ENCODE results near the gene PPP3CA.

PPP3CA gene

DNA sequence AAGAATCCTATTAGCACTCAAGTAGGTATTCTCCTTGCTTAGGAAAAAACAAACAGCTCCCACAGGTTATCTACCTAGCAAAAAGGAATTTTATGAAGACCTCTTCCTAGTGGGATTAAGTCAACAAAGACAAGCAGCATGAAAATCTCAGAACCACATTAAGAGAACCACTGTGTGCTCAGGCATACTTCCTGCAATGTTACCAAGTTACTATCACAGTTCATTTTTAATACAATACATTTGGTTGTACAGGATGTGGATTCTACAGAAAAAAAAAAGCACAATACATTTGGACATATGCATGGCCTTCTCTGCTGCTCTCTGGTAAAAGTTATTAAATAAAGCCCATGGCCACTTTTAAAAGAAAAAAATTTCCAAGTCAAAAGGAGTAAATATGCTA is 193.7 kb downstream of the PPP3CA start:
- no peaks in the 10 kb centered on the region for H3K9me3 ChIP-seq (ENCODE audit: control insufficient read depth, insufficient read depth, low read length)
- no peak for DNase-seq (ENCODE audit: low read depth, low spot score)
- H3K4me1 ChIP-seq (ENCODE audit: control insufficient read depth, insufficient read depth, low read length), result peaks cover 2% of the 10 kb centered on the region; the same call in 1 of the 2 replicates
- H3K27me3 ChIP-seq (ENCODE audit: control insufficient read depth, insufficient read depth, low read length), result no peaks in the 10 kb centered on the region
- H3K36me3 ChIP-seq (ENCODE audit: control insufficient read depth, insufficient read depth, low read length), result no peaks in the 10 kb centered on the region
- no peak overlapping the region for H3K4me3 ChIP-seq (ENCODE audit: low read length)
- no peak overlapping the region for H3K27ac ChIP-seq (ENCODE audit: low read length)

DNA sequence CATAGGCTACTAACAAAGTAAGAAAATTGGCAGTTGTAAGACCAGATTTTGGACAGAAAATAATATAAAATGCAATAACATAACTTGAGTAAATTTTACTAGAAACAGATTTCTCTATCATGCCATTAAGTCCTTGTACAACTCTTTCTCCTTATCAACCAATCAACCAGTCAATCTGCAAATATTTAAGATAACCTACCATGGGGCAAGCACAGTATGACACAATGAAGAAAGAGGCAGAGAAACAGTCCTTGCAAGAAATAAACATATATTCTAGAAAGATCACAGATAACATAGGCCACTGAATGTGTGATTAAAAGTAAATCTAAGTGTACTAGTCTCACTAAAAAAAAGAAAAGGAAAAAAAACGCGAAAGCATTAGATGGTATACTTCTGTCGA is 194.8 kb downstream of the PPP3CA start:
- no peaks in the 10 kb centered on the region for H3K27me3 ChIP-seq (ENCODE audit: control insufficient read depth, insufficient read depth, low read length)
- H3K4me3 ChIP-seq (ENCODE audit: low read length), result no peak overlapping the region
- peaks cover 2% of the 10 kb centered on the region; the same call in 1 of the 2 replicates for H3K4me1 ChIP-seq (ENCODE audit: control insufficient read depth, insufficient read depth, low read length)
- no peak for DNase-seq (ENCODE audit: low read depth, low spot score)
- no CpG with 5 or more reads among the region's 3 CpGs for WGBS (ENCODE audit: insufficient coverage, insufficient read length)
- H3K9me3 ChIP-seq (ENCODE audit: control insufficient read depth, insufficient read depth, low read length), result no peaks in the 10 kb centered on the region
- H3K36me3 ChIP-seq (ENCODE audit: control insufficient read depth, insufficient read depth, low read length), result no peaks in the 10 kb centered on the region
- no peak overlapping the region for H3K27ac ChIP-seq (ENCODE audit: low read length)

- H3K9me3 ChIP-seq (ENCODE audit: control insufficient read depth, insufficient read depth, low read length), result no peaks in the 10 kb centered on the region
- H3K4me3 ChIP-seq (ENCODE audit: low read length), result no peak overlapping the region
- no peaks in the 10 kb centered on the region for H3K4me1 ChIP-seq (ENCODE audit: control insufficient read depth, insufficient read depth, low read length)
- H3K27me3 ChIP-seq (ENCODE audit: control insufficient read depth, insufficient read depth, low read length), result no peaks in the 10 kb centered on the region
- H3K36me3 ChIP-seq (ENCODE audit: control insufficient read depth, insufficient read depth, low read length), result no peaks in the 10 kb centered on the region
- DNase-seq (ENCODE audit: low read depth, low spot score), result no peak
- no peak overlapping the region for H3K27ac ChIP-seq (ENCODE audit: low read length)
- no CpG with 5 or more reads among the region's 3 CpGs for WGBS (ENCODE audit: insufficient coverage, insufficient read length)
Measured at GRCh38 chr4:101148551-101148950, 198.8 kb downstream of the PPP3CA start.

- no peak overlapping the region for H3K27ac ChIP-seq (ENCODE audit: low read length)
- no peak overlapping the region for H3K4me3 ChIP-seq (ENCODE audit: low read length)
- no peaks in the 10 kb centered on the region for H3K36me3 ChIP-seq (ENCODE audit: control insufficient read depth, insufficient read depth, low read length)
- no peaks in the 10 kb centered on the region for H3K4me1 ChIP-seq (ENCODE audit: control insufficient read depth, insufficient read depth, low read length)
- no peaks in the 10 kb centered on the region for H3K27me3 ChIP-seq (ENCODE audit: control insufficient read depth, insufficient read depth, low read length)
- H3K9me3 ChIP-seq (ENCODE audit: control insufficient read depth, insufficient read depth, low read length), result no peaks in the 10 kb centered on the region
- no peak for DNase-seq (ENCODE audit: low read depth, low spot score)
Measured at GRCh38 chr4:101147283-101147682, 200.0 kb downstream of the PPP3CA start.

DNA sequence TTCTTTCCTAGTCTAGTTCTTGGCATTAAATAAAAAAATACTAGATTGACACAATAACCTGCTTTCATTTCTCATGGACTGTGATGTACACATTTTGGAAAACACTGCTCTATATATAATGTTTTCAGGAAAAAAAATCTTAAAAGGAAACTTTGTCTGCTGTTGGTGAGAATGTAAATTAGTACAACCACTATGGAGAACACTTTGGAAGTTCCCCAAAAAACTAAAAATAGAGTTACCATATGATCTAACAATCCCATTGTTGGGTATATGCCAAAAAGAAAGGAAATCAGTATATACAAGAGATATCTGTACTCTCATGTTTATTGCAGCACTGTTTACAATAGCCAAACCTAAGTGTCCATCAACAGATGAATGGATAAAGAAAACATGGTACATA is 202.3 kb downstream of the PPP3CA start:
- no peaks in the 10 kb centered on the region for H3K27me3 ChIP-seq (ENCODE audit: control insufficient read depth, insufficient read depth, low read length)
- no peaks in the 10 kb centered on the region for H3K9me3 ChIP-seq (ENCODE audit: control insufficient read depth, insufficient read depth, low read length)
- no peaks in the 10 kb centered on the region for H3K36me3 ChIP-seq (ENCODE audit: control insufficient read depth, insufficient read depth, low read length)
- no peaks in the 10 kb centered on the region for H3K4me1 ChIP-seq (ENCODE audit: control insufficient read depth, insufficient read depth, low read length)
- no peak overlapping the region for H3K27ac ChIP-seq (ENCODE audit: low read length)
- no peak for DNase-seq (ENCODE audit: low read depth, low spot score)
- H3K4me3 ChIP-seq (ENCODE audit: low read length), result no peak overlapping the region

- no peaks in the 10 kb centered on the region for H3K4me1 ChIP-seq (ENCODE audit: control insufficient read depth, insufficient read depth, low read length)
- WGBS (ENCODE audit: insufficient coverage, insufficient read length), result no CpG with 5 or more reads among the region's 4 CpGs
- DNase-seq (ENCODE audit: low read depth, low spot score), result no peak
- H3K27ac ChIP-seq (ENCODE audit: low read length), result no peak overlapping the region
- H3K36me3 ChIP-seq (ENCODE audit: control insufficient read depth, insufficient read depth, low read length), result no peaks in the 10 kb centered on the region
- no peaks in the 10 kb centered on the region for H3K9me3 ChIP-seq (ENCODE audit: control insufficient read depth, insufficient read depth, low read length)
- no peaks in the 10 kb centered on the region for H3K27me3 ChIP-seq (ENCODE audit: control insufficient read depth, insufficient read depth, low read length)
- H3K4me3 ChIP-seq (ENCODE audit: low read length), result no peak overlapping the region
Measured at GRCh38 chr4:101142259-101142658, 205.1 kb downstream of the PPP3CA start.

DNA sequence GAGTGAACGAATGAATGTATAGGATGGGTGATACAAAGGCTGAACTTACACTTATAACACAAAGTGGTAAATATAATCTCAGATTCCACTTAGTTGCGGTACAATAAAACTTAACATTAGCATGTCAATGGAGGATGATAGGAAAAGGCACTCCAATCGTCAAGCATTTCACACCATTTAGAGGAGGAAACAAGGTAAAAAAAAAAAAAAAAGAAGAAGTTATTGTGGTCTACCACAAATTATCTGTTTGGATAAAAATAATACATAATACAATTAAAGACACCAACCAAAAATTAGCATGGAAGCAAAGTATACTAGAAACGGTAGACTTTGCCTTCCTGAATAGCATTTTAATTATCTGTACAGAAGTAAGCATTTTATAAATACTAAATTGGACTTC is 205.5 kb downstream of the PPP3CA start:
- Histone ChIP-seq H3K4me1 (ENCODE audit: control insufficient read depth, insufficient read depth, low read length) (no peaks in the 10 kb centered on the region), H3K9me3 (ENCODE audit: control insufficient read depth, insufficient read depth, low read length) (no peaks in the 10 kb centered on the region), H3K27me3 (ENCODE audit: control insufficient read depth, insufficient read depth, low read length) (no peaks in the 10 kb centered on the region), H3K36me3 (ENCODE audit: control insufficient read depth, insufficient read depth, low read length) (no peaks in the 10 kb centered on the region), H3K27ac (ENCODE audit: low read length) (no peak overlapping the region), H3K4me3 (ENCODE audit: low read length) (no peak overlapping the region)
- WGBS (ENCODE audit: insufficient coverage, insufficient read length), result no CpG with 5 or more reads among the region's 4 CpGs
- DNase-seq (ENCODE audit: low read depth, low spot score), result no peak

GRCh38 chr4:101141230-101141629 is 206.1 kb downstream of the PPP3CA start:
- Histone ChIP-seq H3K4me1 (ENCODE audit: control insufficient read depth, insufficient read depth, low read length) (no peaks in the 10 kb centered on the region), H3K36me3 (ENCODE audit: control insufficient read depth, insufficient read depth, low read length) (no peaks in the 10 kb centered on the region), H3K27me3 (ENCODE audit: control insufficient read depth, insufficient read depth, low read length) (no peaks in the 10 kb centered on the region), H3K27ac (ENCODE audit: low read length) (no peak overlapping the region), H3K4me3 (ENCODE audit: low read length) (no peak overlapping the region), H3K9me3 (ENCODE audit: control insufficient read depth, insufficient read depth, low read length) (no peaks in the 10 kb centered on the region)
- WGBS (ENCODE audit: insufficient coverage, insufficient read length), result no CpG with 5 or more reads among the region's 5 CpGs
- no peak for DNase-seq (ENCODE audit: low read depth, low spot score)

DNA sequence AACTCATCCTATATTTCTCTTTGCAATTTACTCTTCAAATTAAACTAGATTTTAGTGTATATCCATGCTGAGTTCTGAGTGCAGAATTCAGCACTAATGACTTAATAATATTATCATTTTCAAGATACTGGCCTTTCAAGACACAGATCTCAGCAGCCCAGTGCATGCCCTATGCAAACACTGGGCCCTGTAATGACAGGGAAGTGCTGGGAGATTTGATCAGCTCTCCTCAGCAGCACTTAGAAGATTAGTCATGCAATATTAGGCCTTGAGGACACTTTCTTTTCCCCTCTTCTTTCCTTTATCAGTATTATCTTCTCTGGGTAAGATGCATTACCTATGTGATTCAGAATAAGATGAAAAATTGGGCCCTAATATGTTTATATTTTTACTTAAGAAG is 207.1 kb downstream of the PPP3CA start:
- no peak overlapping the region for H3K27ac ChIP-seq (ENCODE audit: low read length)

DNA sequence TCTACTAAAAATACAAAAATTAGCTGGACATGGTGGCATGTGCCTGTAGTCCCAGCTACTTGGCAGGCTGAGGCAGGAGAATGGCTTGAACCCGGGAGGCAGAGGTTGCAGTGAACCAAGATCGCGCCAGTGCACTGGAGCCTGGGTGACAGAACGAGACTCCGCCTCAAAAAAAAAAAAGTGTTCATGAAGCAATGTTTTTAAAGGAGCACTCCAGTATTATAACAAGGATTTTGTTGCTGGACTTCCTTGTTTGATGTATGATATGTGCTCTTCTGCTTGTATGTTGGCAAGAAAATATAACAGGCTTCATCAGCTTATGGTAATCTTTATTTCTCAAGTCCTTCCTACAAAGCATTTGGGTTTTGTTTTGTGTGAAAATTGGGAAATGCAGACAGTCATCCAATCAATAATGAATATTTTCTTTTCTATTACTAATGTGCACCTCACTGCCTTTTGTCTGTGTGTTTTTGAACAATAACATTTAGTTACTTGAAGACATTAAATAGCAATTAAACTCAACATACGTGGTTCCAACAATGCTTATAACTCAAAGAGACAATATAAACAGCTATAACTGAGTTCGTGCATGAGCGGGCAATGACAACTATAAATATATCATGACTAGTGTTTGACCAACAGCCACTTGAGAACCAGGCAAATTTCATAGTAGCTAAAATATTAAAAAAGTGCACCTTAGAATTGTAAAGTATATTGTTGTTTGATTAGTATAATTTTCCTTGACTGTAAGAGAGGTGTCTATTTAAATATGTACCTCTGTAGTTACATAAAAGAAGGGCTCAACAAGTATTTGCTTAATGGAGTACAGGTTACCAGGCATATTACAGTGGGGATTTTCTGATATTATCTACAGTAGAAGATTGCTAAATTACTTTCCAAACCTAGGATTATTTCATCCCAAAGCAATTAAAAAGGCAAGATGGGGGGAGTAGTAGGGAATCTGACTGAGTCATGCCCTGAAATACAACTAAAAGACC is 210.7 kb downstream of the PPP3CA start:
- H3K27me3 ChIP-seq (ENCODE audit: control insufficient read depth, insufficient read depth, low read length), result no peaks in the 10 kb centered on the region
- H3K4me1 ChIP-seq (ENCODE audit: control insufficient read depth, insufficient read depth, low read length), result no peaks in the 10 kb centered on the region
- no peaks in the 10 kb centered on the region for H3K36me3 ChIP-seq (ENCODE audit: control insufficient read depth, insufficient read depth, low read length)
- H3K27ac ChIP-seq (ENCODE audit: low read length), result no peak overlapping the region
- DNase-seq (ENCODE audit: low read depth, low spot score), result no peak
- no peaks in the 10 kb centered on the region for H3K9me3 ChIP-seq (ENCODE audit: control insufficient read depth, insufficient read depth, low read length)
- WGBS (ENCODE audit: insufficient coverage, insufficient read length), result no CpG with 5 or more reads among the region's 8 CpGs
- H3K4me3 ChIP-seq (ENCODE audit: low read length), result no peak overlapping the region

More for the DNA sequence above, 207.1 kb downstream of the PPP3CA start:
- H3K9me3 ChIP-seq (ENCODE audit: control insufficient read depth, insufficient read depth, low read length), result no peaks in the 10 kb centered on the region
- no peaks in the 10 kb centered on the region for H3K27me3 ChIP-seq (ENCODE audit: control insufficient read depth, insufficient read depth, low read length)
- no peak for DNase-seq (ENCODE audit: low read depth, low spot score)
- no peak overlapping the region for H3K4me3 ChIP-seq (ENCODE audit: low read length)
- no peaks in the 10 kb centered on the region for H3K4me1 ChIP-seq (ENCODE audit: control insufficient read depth, insufficient read depth, low read length)
- no peaks in the 10 kb centered on the region for H3K36me3 ChIP-seq (ENCODE audit: control insufficient read depth, insufficient read depth, low read length)

DNA sequence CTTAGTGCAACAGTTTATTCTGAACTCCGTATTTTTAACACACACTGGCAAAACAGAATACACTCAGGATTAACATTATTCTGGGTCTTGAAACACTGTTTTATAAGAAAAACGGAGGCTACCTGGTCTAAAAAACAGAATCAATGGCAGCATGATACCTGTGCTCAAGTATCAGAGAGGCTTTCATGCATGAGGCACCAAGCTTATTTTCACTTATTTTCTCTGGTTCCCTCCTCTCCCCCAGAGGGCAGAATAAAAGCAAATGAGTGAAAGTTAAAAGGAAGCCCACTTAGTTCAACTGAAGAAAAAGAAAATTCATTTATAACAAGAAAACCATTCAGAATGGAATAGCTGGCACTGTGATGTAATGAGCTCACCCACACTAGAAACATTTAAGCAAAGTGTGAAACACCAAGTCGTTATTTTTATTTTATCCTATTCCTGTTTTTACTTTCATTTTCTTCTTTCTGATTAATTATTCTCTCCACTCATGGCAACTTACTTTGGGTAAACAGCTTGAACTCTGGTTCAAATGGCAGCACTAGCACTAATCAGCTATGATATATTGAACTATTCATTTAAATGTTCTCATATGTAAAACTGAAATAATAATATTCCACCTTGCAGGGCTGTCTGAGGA is 211.8 kb downstream of the PPP3CA start:
- Histone ChIP-seq H3K27me3 (ENCODE audit: control insufficient read depth, insufficient read depth, low read length) (no peaks in the 10 kb centered on the region), H3K9me3 (ENCODE audit: control insufficient read depth, insufficient read depth, low read length) (no peaks in the 10 kb centered on the region), H3K4me1 (ENCODE audit: control insufficient read depth, insufficient read depth, low read length) (no peaks in the 10 kb centered on the region), H3K27ac (ENCODE audit: low read length) (no peak overlapping the region), H3K36me3 (ENCODE audit: control insufficient read depth, insufficient read depth, low read length) (no peaks in the 10 kb centered on the region), H3K4me3 (ENCODE audit: low read length) (no peak overlapping the region)
- DNase-seq (ENCODE audit: low read depth, low spot score), result no peak
- WGBS (ENCODE audit: insufficient coverage, insufficient read length), result no CpG with 5 or more reads among the region's 3 CpGs
